GM19035 (cell line): ENCODE results near the gene RFC1.
A peak's percentile ranks its signal among the peaks of the same experiment; 100 is the strongest.
"Not testable (repeated sequence)": the region's sequence is repeated elsewhere in the genome, so short reads cannot be mapped to it uniquely, and the experiment has no call there.

ENCODE experiments used
- ATAC-seq: cut with Tn5 transposase; IDR thresholded peaks from one replicate; pipeline ENCODE4 v1.9.1; 2021; ENCODE audit not compliant: unreplicated experiment

RFC1 gene, protein sequence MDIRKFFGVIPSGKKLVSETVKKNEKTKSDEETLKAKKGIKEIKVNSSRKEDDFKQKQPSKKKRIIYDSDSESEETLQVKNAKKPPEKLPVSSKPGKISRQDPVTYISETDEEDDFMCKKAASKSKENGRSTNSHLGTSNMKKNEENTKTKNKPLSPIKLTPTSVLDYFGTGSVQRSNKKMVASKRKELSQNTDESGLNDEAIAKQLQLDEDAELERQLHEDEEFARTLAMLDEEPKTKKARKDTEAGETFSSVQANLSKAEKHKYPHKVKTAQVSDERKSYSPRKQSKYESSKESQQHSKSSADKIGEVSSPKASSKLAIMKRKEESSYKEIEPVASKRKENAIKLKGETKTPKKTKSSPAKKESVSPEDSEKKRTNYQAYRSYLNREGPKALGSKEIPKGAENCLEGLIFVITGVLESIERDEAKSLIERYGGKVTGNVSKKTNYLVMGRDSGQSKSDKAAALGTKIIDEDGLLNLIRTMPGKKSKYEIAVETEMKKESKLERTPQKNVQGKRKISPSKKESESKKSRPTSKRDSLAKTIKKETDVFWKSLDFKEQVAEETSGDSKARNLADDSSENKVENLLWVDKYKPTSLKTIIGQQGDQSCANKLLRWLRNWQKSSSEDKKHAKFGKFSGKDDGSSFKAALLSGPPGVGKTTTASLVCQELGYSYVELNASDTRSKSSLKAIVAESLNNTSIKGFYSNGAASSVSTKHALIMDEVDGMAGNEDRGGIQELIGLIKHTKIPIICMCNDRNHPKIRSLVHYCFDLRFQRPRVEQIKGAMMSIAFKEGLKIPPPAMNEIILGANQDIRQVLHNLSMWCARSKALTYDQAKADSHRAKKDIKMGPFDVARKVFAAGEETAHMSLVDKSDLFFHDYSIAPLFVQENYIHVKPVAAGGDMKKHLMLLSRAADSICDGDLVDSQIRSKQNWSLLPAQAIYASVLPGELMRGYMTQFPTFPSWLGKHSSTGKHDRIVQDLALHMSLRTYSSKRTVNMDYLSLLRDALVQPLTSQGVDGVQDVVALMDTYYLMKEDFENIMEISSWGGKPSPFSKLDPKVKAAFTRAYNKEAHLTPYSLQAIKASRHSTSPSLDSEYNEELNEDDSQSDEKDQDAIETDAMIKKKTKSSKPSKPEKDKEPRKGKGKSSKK

DNA sequence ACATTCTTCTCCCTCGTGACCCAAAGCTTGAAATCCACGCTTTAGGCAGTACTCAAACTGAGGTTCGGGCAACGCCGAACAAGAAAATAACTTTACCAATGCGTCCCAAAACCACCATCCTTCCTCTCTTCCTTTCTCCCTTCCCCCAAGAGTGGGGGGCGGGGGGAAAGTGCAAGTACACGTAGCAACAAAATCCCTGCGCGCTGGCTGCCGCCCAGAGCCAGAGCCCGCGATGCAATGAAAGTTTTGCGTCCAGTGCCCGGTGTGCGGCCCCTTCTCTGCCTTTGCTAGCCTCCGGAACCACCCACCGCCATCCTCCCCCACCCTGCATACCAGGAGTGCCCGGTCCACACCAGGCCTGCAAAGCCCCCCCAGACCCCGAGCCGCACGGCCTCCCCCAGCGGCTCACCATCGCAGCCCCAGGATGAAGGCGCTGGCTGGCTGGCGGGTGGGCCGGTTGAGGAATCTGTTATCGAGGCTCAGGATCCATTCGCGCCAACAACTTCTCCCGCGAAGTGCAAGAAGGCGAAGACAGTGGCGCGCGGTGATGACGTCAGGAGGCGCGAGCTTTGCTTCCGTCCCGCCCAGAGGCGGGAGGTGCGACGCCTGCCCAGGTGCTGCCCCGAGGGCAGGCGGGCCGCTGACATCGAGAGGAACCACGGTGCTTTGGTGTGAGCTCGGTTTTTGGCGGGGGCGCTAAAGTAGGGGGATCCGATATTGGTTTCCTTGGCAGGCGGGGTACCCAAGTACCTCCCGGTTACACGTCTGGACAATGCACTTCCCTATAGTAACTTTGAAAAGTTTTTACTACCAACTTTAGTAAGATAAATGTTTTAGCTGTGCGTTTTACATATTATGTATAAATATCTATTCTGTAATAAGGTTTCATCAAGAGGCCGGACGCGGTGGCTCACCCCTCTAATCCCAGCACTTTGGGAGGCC, at the start of gene RFC1:
Gene RFC1 (minus strand): TSS at position 533 of the 942 bp plus-strand sequence. CDS start 121 bp downstream, at position 412.
- peak; percentile 91 for ATAC-seq

GRCh38 chr4:39415678-39416283, 49.6 kb upstream of the RFC1 start:
- ATAC-seq, result no peak

GRCh38 chr4:39411561-39411960, 45.4 kb upstream of the RFC1 start:
- not testable (repeated sequence) for ATAC-seq

DNA sequence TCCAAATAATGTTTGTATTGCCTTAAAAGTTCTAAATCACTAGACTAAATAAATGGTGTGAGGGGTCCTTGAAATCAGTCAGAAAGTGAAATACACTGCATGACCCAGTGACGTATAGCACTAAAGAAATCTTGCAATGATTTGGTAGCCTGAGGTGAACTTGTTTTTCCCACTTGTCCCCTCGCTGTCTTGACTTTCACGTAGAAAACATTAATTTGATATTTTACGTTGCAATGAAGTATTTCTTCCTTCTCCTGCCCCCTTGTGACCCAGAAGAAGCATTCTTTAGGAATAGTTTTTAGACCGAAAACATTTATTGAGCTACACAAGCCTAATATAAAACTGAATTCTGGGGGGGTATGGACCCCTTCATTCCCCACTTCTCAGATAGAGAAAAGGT, 44.3 kb upstream of the RFC1 start:
- no peak for ATAC-seq

GRCh38 chr4:39407584-39407885, 41.4 kb upstream of the RFC1 start:
- ATAC-seq, result no peak

GRCh38 chr4:39406763-39407583, 40.8 kb upstream of the RFC1 start, which contains the start of gene KLB:
TSS of gene KLB (plus strand) at chr4:39406930. CDS start at chr4:39406950, 20 bp downstream.
- no peak for ATAC-seq

DNA sequence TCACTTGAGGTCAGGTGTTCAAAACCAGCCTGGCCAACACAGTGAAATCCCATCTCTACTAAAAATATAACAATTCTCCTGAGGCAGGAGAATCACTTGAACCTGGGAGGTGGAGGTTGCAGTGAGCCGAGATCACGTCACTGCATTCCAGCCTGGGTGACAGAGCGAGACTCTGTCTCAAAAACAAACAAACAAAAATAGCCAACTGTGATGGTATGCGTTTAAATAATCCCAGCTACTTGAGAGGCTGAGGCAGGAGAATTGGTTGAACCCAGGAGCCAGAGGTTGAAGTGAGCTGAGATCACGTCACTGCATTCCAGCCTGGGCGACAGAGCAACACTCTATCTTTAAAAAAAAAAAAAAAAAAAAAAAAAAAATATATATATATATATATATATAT, 35.5 kb upstream of the RFC1 start:
- not testable (repeated sequence) for ATAC-seq

- no peak for ATAC-seq
These were observed 28.5 kb upstream of the RFC1 start for GRCh38 chr4:39394706-39395105.

DNA sequence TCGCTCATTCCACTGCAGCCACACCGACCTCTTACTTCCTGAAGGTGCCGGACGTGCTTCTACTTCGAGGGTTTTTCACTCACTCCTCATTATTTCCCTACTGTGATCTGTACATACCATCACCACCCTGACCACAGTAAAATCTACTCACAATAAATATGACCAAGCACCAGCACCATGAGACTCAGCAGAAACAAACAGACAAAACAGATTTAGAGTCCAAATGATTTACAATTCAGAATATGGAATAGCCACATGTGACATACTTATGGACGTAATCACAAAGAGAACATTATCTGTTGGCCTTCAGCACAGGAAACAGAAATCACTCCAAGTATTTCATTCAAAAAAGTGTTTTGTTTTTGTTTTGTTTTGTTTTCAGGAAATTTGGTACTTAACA, 24.4 kb upstream of the RFC1 start:
- no peak for ATAC-seq

DNA sequence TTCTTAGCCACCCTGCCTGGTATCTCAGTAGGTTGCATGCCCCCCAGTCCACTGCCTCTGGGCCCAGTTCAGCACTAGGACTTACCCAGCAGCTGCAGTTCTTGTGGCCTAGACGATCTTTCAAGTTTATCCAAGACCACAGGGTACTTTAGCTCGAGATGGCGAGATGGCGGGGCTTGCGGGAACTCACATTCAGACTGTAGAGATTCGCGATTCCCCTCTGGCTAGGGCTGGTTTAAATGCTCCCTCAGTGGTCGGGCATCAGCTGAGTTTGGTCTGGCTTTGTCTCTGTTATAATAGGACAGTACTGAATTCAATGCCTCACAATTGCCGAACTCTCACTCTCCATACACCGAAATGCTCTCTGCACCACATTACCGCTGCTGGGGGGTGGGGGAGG, 18.4 kb upstream of the RFC1 start:
- no peak for ATAC-seq

GRCh38 chr4:39383690-39384089, 17.5 kb upstream of the RFC1 start:
- no peak for ATAC-seq

GRCh38 chr4:39375478-39375877, 9.3 kb upstream of the RFC1 start:
- no peak for ATAC-seq

GRCh38 chr4:39371209-39371608, 5.0 kb upstream of the RFC1 start:
- ATAC-seq, result not testable (repeated sequence)

DNA sequence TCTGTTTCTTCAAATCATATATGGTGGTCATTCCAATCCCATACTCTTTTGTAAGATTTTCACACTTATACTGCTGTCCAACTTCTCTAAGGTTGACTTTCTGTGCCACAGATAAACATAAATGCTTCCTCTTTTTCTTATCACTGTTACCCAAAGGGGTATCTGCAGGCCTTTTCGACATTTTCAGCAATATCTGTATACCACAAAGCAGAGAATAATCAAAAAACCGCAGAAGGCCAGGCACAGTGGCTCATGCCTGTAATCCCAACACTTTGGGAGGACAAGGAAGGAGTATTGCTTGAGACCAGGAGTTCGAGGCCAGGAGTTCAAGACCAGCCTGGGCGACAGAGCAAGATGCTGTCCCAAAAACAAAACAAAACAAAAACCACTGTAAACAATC, 3.1 kb upstream of the RFC1 start:
- ATAC-seq, result no peak

GRCh38 chr4:39367166-39367565, 1.0 kb upstream of the RFC1 start:
- no peak for ATAC-seq

DNA sequence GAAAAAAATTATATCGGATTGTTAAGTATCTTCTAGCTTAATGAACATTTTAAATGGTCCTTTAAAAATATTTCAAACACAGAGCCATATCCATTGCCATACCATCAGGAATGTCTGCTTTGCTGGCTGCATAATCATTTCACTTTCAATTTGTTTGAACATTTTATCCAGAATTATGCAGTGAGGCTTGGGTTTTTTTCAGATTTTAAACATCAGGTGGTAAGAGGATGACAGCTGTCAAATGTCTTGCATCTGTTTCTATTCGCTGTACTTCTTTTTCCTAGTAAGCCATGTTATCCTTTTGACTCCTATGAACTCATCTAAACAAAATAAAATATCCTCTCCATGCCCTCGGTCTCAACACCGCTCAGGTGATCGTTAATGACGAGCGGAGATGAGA, 802 bp downstream of the RFC1 start:
- ATAC-seq, result no peak

- ATAC-seq, result peak; percentile 38
These were observed 2.3 kb downstream of the RFC1 start for GRCh38 chr4:39363773-39364393.

DNA sequence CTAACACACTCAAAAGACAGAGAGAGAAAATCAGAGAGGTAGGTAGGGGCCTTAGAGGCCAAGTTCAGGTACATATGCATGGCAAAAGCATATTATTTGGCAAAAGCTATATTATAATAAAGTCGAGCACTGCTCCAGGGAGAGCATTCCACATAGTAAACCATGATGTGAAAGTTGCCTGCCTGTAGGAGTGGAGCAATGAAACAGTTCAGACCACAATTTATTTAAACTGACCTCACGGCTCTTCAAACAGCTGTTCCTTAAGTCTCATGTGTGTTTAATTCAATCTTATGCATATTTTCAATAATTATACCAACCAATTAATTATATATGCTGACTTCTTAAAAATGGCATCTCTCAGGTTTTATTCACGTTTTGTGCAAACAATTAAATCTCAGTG, 3.3 kb downstream of the RFC1 start:
- ATAC-seq, result no peak

DNA sequence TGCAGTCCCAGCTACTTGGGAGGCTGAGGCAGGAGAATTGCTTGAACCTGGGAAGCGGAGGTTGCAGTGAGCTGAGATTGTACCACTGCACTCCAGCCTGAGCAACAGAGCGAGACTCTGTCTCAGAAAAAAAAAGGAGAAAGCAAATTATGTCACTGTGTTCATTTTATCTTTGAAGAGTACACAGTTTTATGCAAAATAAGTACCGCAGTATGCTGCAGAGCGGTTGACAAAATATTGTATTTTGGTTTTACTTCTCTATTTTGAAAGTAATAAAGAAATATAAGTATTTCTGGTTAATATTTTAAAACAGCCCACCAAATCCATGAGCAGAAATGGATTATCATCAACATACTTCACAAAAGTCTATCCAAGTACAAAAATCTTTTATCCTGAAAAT, 5.6 kb downstream of the RFC1 start:
- peak; percentile 40 for ATAC-seq
